GM12878 (cell line): ENCODE results near the gene CHN2. TPM values are rescaled to one million over a fixed set of nuclear protein-coding genes. Genes with fewer than 3 reads are reported as not detected.

Experiments used
- ATAC-seq: fragments of 200-7000 bp; cut with Tn5 transposase; 3 replicates; pipeline ENCODE4 v1.9.1; 2020; ENCODE audit warnings: mild to moderate bottlenecking, moderate library complexity
- BruUV-seq: library from RNA; stranded (reverse); fragments of 400-500 nt; replicated peaks from 2 replicates; lab custom pipeline; 2021; lab: Mats Ljungman, UMichigan
- CTCF ChIA-PET: fragments of 300-600 bp; sonication (Branson Sonifier 250); formaldehyde crosslinking; extraction: SDS; loops from one replicate; lab custom pipeline; 2021; ENCODE audit warnings: inconsistent platforms; lab: Yijun Ruan, JAX
- POLR2A ChIA-PET: fragments of 350-600 bp; formaldehyde crosslinking; extraction: SDS; loops from one replicate; lab custom pipeline; 2021; ENCODE audit warnings: inconsistent platforms; lab: Charles Lee
- RAD21 ChIA-PET: fragments of 300-600 bp; sonication (Branson Sonifier 250); formaldehyde crosslinking; loops from one replicate; lab custom pipeline; 2023; ENCODE audit warnings: antibody characterized with exemption; ENCODE audit not compliant: unreplicated experiment; lab: Charles Lee
- SMC1A ChIA-PET: fragments of 300-600 bp; sonication (Branson Sonifier 250); formaldehyde crosslinking; loops from one replicate; lab custom pipeline; 2023; ENCODE audit not compliant: unreplicated experiment, uncharacterized antibody; lab: Charles Lee
- DNase-seq: peaks from one replicate; pipeline ENCODE4 v3.0.0-alpha.2; 2011; ENCODE audit warnings: low read depth, low spot score
- FAIRE-seq: peaks from 3 replicates; lab custom pipeline; 2011; peaks lifted over from hg19 to GRCh38; lab: Jason Lieb, UNC
- H2AFZ ChIP-seq: 2 replicates; pipeline ENCODE4 v1.6.0; 2011; ENCODE audit warnings: low read depth, low read length, control low read depth; ENCODE audit not compliant: control insufficient read depth
- H3K27ac ChIP-seq: 2 replicates; pipeline ENCODE4 v1.5.1; 2011; ENCODE audit warnings: control low read depth; ENCODE audit not compliant: control insufficient read depth, insufficient read depth
- H3K27me3 ChIP-seq, 2 experiments: replicated peaks in 1 of 2; 2 replicates each; pipeline versions ENCODE4 v1.6.0 to v1.6.1; 2011; ENCODE audit warnings: low read length in 1 of 2; ENCODE audit not compliant: control insufficient read depth in 2 of 2, insufficient read depth in 2 of 2
- H3K36me3 ChIP-seq, 2 experiments: 2 replicates each; pipeline ENCODE4 v1.5.1; 2011; ENCODE audit warnings: low read length in 1 of 2; ENCODE audit not compliant: control insufficient read depth in 2 of 2, insufficient read depth in 2 of 2
- H3K4me1 ChIP-seq: 2 replicates; pipeline ENCODE4 v1.6.1; 2011; ENCODE audit warnings: mild to moderate bottlenecking, low read length, moderate library complexity, mixed read lengths; ENCODE audit not compliant: control insufficient read depth, insufficient read depth
- H3K4me2 ChIP-seq: 2 replicates; pipeline ENCODE4 v1.6.0; 2011; ENCODE audit warnings: control low read depth; ENCODE audit not compliant: control insufficient read depth, insufficient read depth
- H3K4me3 ChIP-seq: fragments of 200-600 bp; sonication (generic); 2 replicates; pipeline ENCODE4 v1.5.1; 2016
- H3K79me2 ChIP-seq: 2 replicates; pipeline ENCODE4 v1.6.0; 2011; ENCODE audit warnings: low read length; ENCODE audit not compliant: control insufficient read depth, insufficient read depth
- H3K9ac ChIP-seq: 2 replicates; pipeline ENCODE4 v1.8.0; 2011; ENCODE audit warnings: low read length, control low read depth, mixed read lengths; ENCODE audit not compliant: control insufficient read depth, insufficient read depth
- H3K9me3 ChIP-seq: replicated peaks from 3 replicates; pipeline ENCODE4 v1.5.1; 2011; ENCODE audit warnings: mild to moderate bottlenecking, low read length; ENCODE audit not compliant: control insufficient read depth, insufficient read depth
- H4K20me1 ChIP-seq: 2 replicates; pipeline ENCODE4 v1.6.0; 2011; ENCODE audit not compliant: control insufficient read depth, insufficient read depth
- ASH2L ChIP-seq: fragments of 300-600, 200-600 bp; sonication (generic); IDR thresholded peaks from 2 replicates; pipeline ENCODE4 v1.6.1; 2017; ENCODE audit warnings: low read depth, mild to moderate bottlenecking, borderline replicate concordance
- EP300 ChIP-seq, 2 experiments: fragments of 150-350 bp in 1 of 2; IDR thresholded peaks; 2 replicates each; pipeline ENCODE4 v1.6.1; 2011 to 2012; ENCODE audit warnings: low read depth in 2 of 2, low read length in 2 of 2, borderline replicate concordance in 1 of 2, improper control_type of control experiment in 1 of 2, inconsistent platforms in 1 of 2; ENCODE audit not compliant: control insufficient read depth in 1 of 2
- ETV6 ChIP-seq, 2 experiments: fragments of 450-650 bp in 1 of 2; IDR thresholded peaks in 1 of 2; conservative IDR thresholded peaks in 1 of 2; 2 replicates each; pipeline ENCODE4 v1.6.1; 2014; ENCODE audit warnings: antibody characterized with exemption in 1 of 2, borderline replicate concordance in 1 of 2, low read depth in 1 of 2, mild to moderate bottlenecking in 1 of 2, moderate library complexity in 1 of 2
- EZH2 ChIP-seq: IDR thresholded peaks from 2 replicates; pipeline ENCODE4 v1.6.1; 2012; ENCODE audit warnings: low read depth, mild to moderate bottlenecking, control low read depth, inconsistent platforms, low read length, borderline replicate concordance; ENCODE audit not compliant: control insufficient read depth
- GABPA ChIP-seq: IDR thresholded peaks from 2 replicates; pipeline ENCODE4 v1.6.1; 2014; ENCODE audit warnings: antibody characterized with exemption, low read depth, mild to moderate bottlenecking, inconsistent platforms
- GATAD2B ChIP-seq: fragments of 450-650 bp; conservative IDR thresholded peaks from 2 replicates; pipeline ENCODE4 v1.6.1; 2017; ENCODE audit warnings: low read depth, mild to moderate bottlenecking, moderate library complexity
- IRF5 ChIP-seq: fragments of 450-650 bp; IDR thresholded peaks from 2 replicates; pipeline ENCODE4 v1.6.1; 2017; ENCODE audit warnings: borderline replicate concordance
- MEF2B ChIP-seq: fragments of 450-650 bp; IDR thresholded peaks from 2 replicates; pipeline ENCODE4 v1.6.1; 2018; ENCODE audit warnings: mild to moderate bottlenecking, moderate library complexity; ENCODE audit not compliant: partially characterized antibody, poor library complexity, severe bottlenecking
- NFYA ChIP-seq: IDR thresholded peaks from 2 replicates; pipeline ENCODE4 v1.6.1; 2011; ENCODE audit warnings: low read depth, mild to moderate bottlenecking, low read length, improper control_type of control experiment, borderline replicate concordance
- SPI1 ChIP-seq: IDR thresholded peaks from 2 replicates; pipeline ENCODE4 v1.6.1; 2011; ENCODE audit warnings: low read depth, mild to moderate bottlenecking, low read length, moderate library complexity, borderline replicate concordance; ENCODE audit not compliant: insufficient read depth
- YY1 ChIP-seq: IDR thresholded peaks from 2 replicates; pipeline ENCODE4 v1.6.1; 2011; ENCODE audit warnings: low read depth, mild to moderate bottlenecking, low read length
- WGBS: methylation state at CpG from one replicate; pipeline ENCODE4 v1.1.6; 2016; ENCODE audit warnings: low lambda C conversion rate; ENCODE audit not compliant: insufficient replicate concordance, insufficient coverage; ENCODE audit errors: missing lambda C conversion rate; 5-methylcytosine and 5-hydroxymethylcytosine counted together
- in situ Hi-C: fragments of 300-500 bp; cut with MboI; formaldehyde crosslinking; loops from 9 replicates; pipeline ENCODE4 v1.14.3; 2018; ENCODE audit warnings: mixed read lengths
- intact Hi-C: fragments of 100-400 bp; cut with micrococcal nuclease; formaldehyde crosslinking; loops from one replicate; pipeline ENCODE4 v1.14.2; 2022; ENCODE audit not compliant: unreplicated experiment
- polyA plus RNA-seq, 11 experiments: library from polyadenylated mRNA; depleted of rRNA in 4 of 11; unstranded in 6 of 11; stranded (reverse) in 5 of 11; fragments of >200 nt; fragmentation: Nextera tagmentation in 4 of 11; fragmentation: Illumina TruSeq in 1 of 11; extraction: Ambion mirVana in 4 of 11; extraction: Trizol in 1 of 11; gene quantifications; 1 replicate in 1 of 11; 2 replicates in 10 of 11; pipeline versions ENCODE4 v1.2.1 to v1.2.3, GENCODE V29; 2011 to 2016; ENCODE audit warnings: inconsistent platforms in 2 of 11, missing spikeins in 2 of 11, low read depth in 1 of 11
- total RNA-seq, 4 experiments: library from RNA; depleted of rRNA in 3 of 4; stranded (reverse); fragments of >200 nt in 3 of 4; fragmentation: Illumina TruSeq in 1 of 4; extraction: Trizol in 1 of 4; gene quantifications; 2 replicates each; pipeline versions ENCODE4 v1.2.1 to v1.2.3, GENCODE V29; 2013 to 2021
- TF ChIP-seq, protein P1 (sequence below): IDR thresholded peaks from 2 replicates; pipeline ENCODE4 v1.6.1; 2011; ENCODE audit warnings: borderline replicate concordance, low read depth, mild to moderate bottlenecking, moderate library complexity, low read length; ENCODE audit not compliant: insufficient read depth, poor library complexity, severe bottlenecking

The CHN2 gene
- total and polyA plus RNA-seq, 10 of the 15 experiments (the other 5 are each of a cell fraction or from before 2014, with no cell fraction given), result 0.11 to 3.8 (median 0.37) TPM; not detected in 2

DNA sequence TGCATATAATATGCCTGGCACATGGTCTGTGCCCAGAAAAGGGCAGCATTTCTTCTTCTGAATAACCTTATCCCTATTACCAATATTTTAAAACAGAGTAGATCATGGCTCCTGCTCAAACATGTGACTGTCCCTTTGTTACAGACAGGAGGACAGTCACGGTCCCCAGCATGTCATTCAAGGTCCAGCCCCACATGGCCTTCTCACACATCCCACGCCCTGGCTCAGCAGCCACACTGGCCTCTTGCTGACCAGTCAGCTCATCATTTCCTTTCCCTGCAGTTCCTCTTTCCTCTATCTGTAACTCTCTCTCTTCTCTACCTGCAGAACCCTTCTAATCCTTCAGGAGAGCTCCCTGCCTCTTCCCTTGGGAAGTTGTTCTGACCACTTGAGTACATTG, 167.8 kb downstream of the CHN2 start:
- Histone ChIP-seq H3K79me2 (no peaks in the 10 kb centered on the region), H3K4me1 (no peaks in the 10 kb centered on the region), H3K36me3 (no peaks in the 10 kb centered on the region), H3K4me3 (no peak overlapping the region), H2AFZ (no peak overlapping the region), H4K20me1 (no peaks in the 10 kb centered on the region), H3K27ac (no peak overlapping the region), H3K4me2 (no peak overlapping the region), H3K27me3 (peaks cover 1 to 2% of the 10 kb centered on the region in 2 experiments; a peak in 1 of 4 replicates), H3K9me3 (no peaks in the 10 kb centered on the region), H3K9ac (no peak overlapping the region)
- ChIA-PET RAD21 (no interaction called here), CTCF (no interaction called here), SMC1A (no interaction called here), POLR2A (no interaction called here)
- 5% methylated on average over 2 of the region's 2 CpGs for WGBS
- intact Hi-C loops (no loop called here), in situ Hi-C loops (no loop called here)
- TF ChIP-seq SPI1, result peak; percentile 23; the same call in 1 of the 2 replicates
- no peak for TF ChIP-seq GABPA
- TF ChIP-seq IRF5, result no peak
- ATAC-seq (no peak), DNase-seq (no peak), FAIRE-seq (no peak)
- BruUV-seq, result no TSS peak

GRCh38 chr7:29363636-29364425, 169.3 kb downstream of the CHN2 start:
- FAIRE-seq (no peak), DNase-seq (no peak), ATAC-seq (no peak)
- no peak overlapping the region for H2AFZ ChIP-seq
- SMC1A ChIA-PET, result no interaction called here
- no peaks in the 10 kb centered on the region for H3K79me2 ChIP-seq
- CTCF ChIA-PET, result interaction anchor here (0.5 to 1.1 kb wide), 2 partner anchors 10 to 127 kb away, joined by 3 to 5 read pairs; no protein-coding TSS in a partner anchor
- H4K20me1 ChIP-seq, result no peaks in the 10 kb centered on the region
- H3K9me3 ChIP-seq, result no peaks in the 10 kb centered on the region
- no peak overlapping the region for H3K27ac ChIP-seq
- WGBS, result 40% methylated on average over 3 of the region's 3 CpGs
- no peak overlapping the region for H3K4me2 ChIP-seq
- H3K9ac ChIP-seq, result no peak overlapping the region
- intact Hi-C loops (no loop called here), in situ Hi-C loops (no loop called here)
- H3K27me3 ChIP-seq, result peaks cover 1 to 2% of the 10 kb centered on the region in 2 experiments; a peak in 1 of 4 replicates
- no peak overlapping the region for H3K4me3 ChIP-seq
- RAD21 ChIA-PET, result no interaction called here
- POLR2A ChIA-PET, result no interaction called here
- BruUV-seq, result no TSS peak
- no peaks in the 10 kb centered on the region for H3K36me3 ChIP-seq
- no peaks in the 10 kb centered on the region for H3K4me1 ChIP-seq
- no peak for TF ChIP-seq MEF2B
- TF ChIP-seq EP300 (IDR thresholded peaks at IDR 0.05; ENCODE audit: borderline replicate concordance in 1 of 2, control insufficient read depth in 1 of 2, low read depth in 2 of 2, low read length in 2 of 2), result no peak
- TF ChIP-seq, protein P1, sequence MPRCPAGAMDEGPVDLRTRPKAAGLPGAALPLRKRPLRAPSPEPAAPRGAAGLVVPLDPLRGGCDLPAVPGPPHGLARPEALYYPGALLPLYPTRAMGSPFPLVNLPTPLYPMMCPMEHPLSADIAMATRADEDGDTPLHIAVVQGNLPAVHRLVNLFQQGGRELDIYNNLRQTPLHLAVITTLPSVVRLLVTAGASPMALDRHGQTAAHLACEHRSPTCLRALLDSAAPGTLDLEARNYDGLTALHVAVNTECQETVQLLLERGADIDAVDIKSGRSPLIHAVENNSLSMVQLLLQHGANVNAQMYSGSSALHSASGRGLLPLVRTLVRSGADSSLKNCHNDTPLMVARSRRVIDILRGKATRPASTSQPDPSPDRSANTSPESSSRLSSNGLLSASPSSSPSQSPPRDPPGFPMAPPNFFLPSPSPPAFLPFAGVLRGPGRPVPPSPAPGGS, result no peak
- no peak for TF ChIP-seq ETV6 (conservative IDR thresholded peaks at IDR 0.05 in 1 of 2, IDR thresholded peaks at IDR 0.05 in 1 of 2; ENCODE audit: borderline replicate concordance in 1 of 2, low read depth in 1 of 2)
- no peak for TF ChIP-seq GATAD2B
- TF ChIP-seq EZH2, result no peak
- no peak for TF ChIP-seq ASH2L
- no peak for TF ChIP-seq YY1
- no peak for TF ChIP-seq NFYA
